H1 (cell line): Measurements from ENCODE around the gene TMEM198.

Source experiments
- ATF2 ChIP-seq: IDR thresholded peaks from 2 replicates; pipeline ENCODE4 v1.6.1; 2012; ENCODE audit warnings: low read length, inconsistent platforms
- ATF3 ChIP-seq: IDR thresholded peaks from 2 replicates; pipeline ENCODE4 v1.6.1; 2011; ENCODE audit warnings: low read depth, mild to moderate bottlenecking, low read length; ENCODE audit not compliant: insufficient read depth
- CHD1 ChIP-seq: IDR thresholded peaks from 2 replicates; pipeline ENCODE4 v1.6.1; 2012; ENCODE audit warnings: low read depth, low read length, improper control_type of control experiment
- CTCF ChIP-seq, 3 experiments: IDR thresholded peaks; 1 replicate in 2 of 3; 2 replicates in 1 of 3; pipeline versions ENCODE4 v1.5.1 to v1.6.1; 2011; ENCODE audit warnings: low read length in 3 of 3, mild to moderate bottlenecking in 3 of 3, inconsistent platforms in 2 of 3, low read depth in 1 of 3, moderate library complexity in 1 of 3; ENCODE audit not compliant: insufficient read depth in 1 of 3; ENCODE audit errors: control extremely low read depth in 1 of 3
- EZH2 ChIP-seq: fragments of 200-600 bp; sonication (generic); IDR thresholded peaks from 2 replicates; pipeline ENCODE4 v1.7.1; 2012; ENCODE audit warnings: low read depth, mild to moderate bottlenecking, moderate library complexity, low read length, inconsistent platforms; ENCODE audit not compliant: severe bottlenecking
- MAX ChIP-seq: IDR thresholded peaks from 2 replicates; pipeline ENCODE4 v1.6.1; 2012; ENCODE audit warnings: inconsistent platforms
- PHF8 ChIP-seq: fragments of 200-600 bp; sonication (generic); conservative IDR thresholded peaks from 2 replicates; pipeline ENCODE4 v1.7.1; 2012; ENCODE audit warnings: low read depth, mild to moderate bottlenecking, inconsistent platforms, low read length, moderate library complexity
- POLR2A ChIP-seq, 2 experiments: IDR thresholded peaks; 1 replicate in 1 of 2; 2 replicates in 1 of 2; pipeline ENCODE4 v1.6.1; 2011; ENCODE audit warnings: low read depth in 2 of 2, low read length in 2 of 2, mild to moderate bottlenecking in 2 of 2; ENCODE audit errors: control extremely low read depth in 1 of 2
- RAD21 ChIP-seq, 2 experiments: IDR thresholded peaks in 1 of 2; conservative IDR thresholded peaks in 1 of 2; 2 replicates each; pipeline ENCODE4 v1.6.1; 2011; ENCODE audit warnings: low read depth in 2 of 2, low read length in 2 of 2, improper control_type of control experiment in 1 of 2, inconsistent platforms in 1 of 2, mild to moderate bottlenecking in 1 of 2, moderate library complexity in 1 of 2

GRCh38 chr2:219514836-219515235 lies 29.0 kb upstream of the TMEM198 start:
- TF ChIP-seq RAD21 (IDR thresholded peaks at IDR 0.05 in 1 of 2, conservative IDR thresholded peaks at IDR 0.05 in 1 of 2; ENCODE audit: low read depth in 2 of 2, low read length in 2 of 2), result no peak
- no peak for TF ChIP-seq EZH2
- TF ChIP-seq POLR2A (IDR thresholded peaks at IDR 0.05; ENCODE audit: control extremely low read depth in 1 of 2, low read depth in 2 of 2, low read length in 2 of 2), result no peak
- no peak for TF ChIP-seq PHF8
- no peak for TF ChIP-seq CTCF (IDR thresholded peaks at IDR 0.05; ENCODE audit: control extremely low read depth in 1 of 3, insufficient read depth in 1 of 3, low read depth in 1 of 3, low read length in 3 of 3)
- no peak for TF ChIP-seq ATF2
- TF ChIP-seq MAX, result no peak
- no peak for TF ChIP-seq CHD1
- TF ChIP-seq ATF3, result no peak
